Lung (tissue), 12 donors: ENCODE data around the gene NACC2. TPM values are rescaled to one million over a fixed set of nuclear protein-coding genes. Genes with fewer than 3 reads are reported as not detected.

Source experiments
- ATAC-seq: fragments of 200-7000 bp; cut with Tn5 transposase; one replicate; pipeline ENCODE4 v1.9.1; 2020; ENCODE audit warnings: moderate number of reproducible peaks; ENCODE audit not compliant: insufficient read depth, low FRiP score
- DNase-seq, 3 donors: peaks; one replicate each; pipeline ENCODE4 v3.0.0-alpha.2; 2013 to 2017
- H3K27ac ChIP-seq, 2 donors: one replicate each; pipeline ENCODE4 v1.5.1; 2013; ENCODE audit warnings: mild to moderate bottlenecking in 2 of 2, moderate library complexity in 2 of 2, control low read depth in 1 of 2, inconsistent platforms in 1 of 2, low read depth in 1 of 2, low read length in 1 of 2
- H3K27me3 ChIP-seq, 3 donors: one replicate each; pipeline ENCODE4 v1.5.1; 2013; ENCODE audit warnings: low read length in 2 of 3; ENCODE audit not compliant: control insufficient read depth in 3 of 3, insufficient read depth in 3 of 3
- H3K36me3 ChIP-seq, 4 donors: one replicate each; pipeline ENCODE4 v1.5.1; 2013; ENCODE audit warnings: low read length in 4 of 4, mild to moderate bottlenecking in 1 of 4, moderate library complexity in 1 of 4; ENCODE audit not compliant: control insufficient read depth in 4 of 4, insufficient read depth in 4 of 4
- H3K4me1 ChIP-seq, 5 donors: one replicate each; pipeline ENCODE4 v1.5.1; 2013; ENCODE audit warnings: low read length in 5 of 5, mild to moderate bottlenecking in 2 of 5, moderate library complexity in 1 of 5; ENCODE audit not compliant: control insufficient read depth in 5 of 5, insufficient read depth in 5 of 5
- H3K4me3 ChIP-seq: one replicate; pipeline ENCODE4 v1.5.1; 2013; ENCODE audit warnings: mild to moderate bottlenecking, control low read depth, moderate library complexity
- H3K9ac ChIP-seq, 2 donors: one replicate each; pipeline ENCODE4 v1.5.1; 2013; ENCODE audit warnings: low read length in 2 of 2, control low read depth in 1 of 2; ENCODE audit not compliant: insufficient read depth in 1 of 2
- H3K9me3 ChIP-seq, 4 donors: one replicate each; pipeline ENCODE4 v1.5.1; 2013; ENCODE audit warnings: low read length in 3 of 4, mild to moderate bottlenecking in 1 of 4, moderate library complexity in 1 of 4; ENCODE audit not compliant: control insufficient read depth in 4 of 4, insufficient read depth in 3 of 4
- CTCF ChIP-seq: IDR thresholded peaks from 2 replicates; pipeline ENCODE4 v1.5.1; 2012; ENCODE audit warnings: mild to moderate bottlenecking; ENCODE audit errors: control extremely low read depth, extremely low read depth
- WGBS, 2 donors: extraction: QIAGEN DNeasy Blood & Tissue Kit; methylation state at CpG; one replicate each; pipeline ENCODE4 v1.1.7; 2013; 5-methylcytosine and 5-hydroxymethylcytosine counted together
- polyA plus RNA-seq, 2 donors: library from polyadenylated mRNA; stranded (reverse); fragments of 200-250 nt; gene quantifications; one replicate each; pipeline ENCODE4 v1.2.1, GENCODE V29; 2013
- total RNA-seq, 2 donors: library from RNA; depleted of rRNA in 1 of 2; stranded (reverse); fragments of >200 nt in 1 of 2; gene quantifications; one replicate each; pipeline ENCODE4 v1.2.1, GENCODE V29; 2014 to 2021
- donor health status: control.
- donor health status: control.
- donor health status: Bipolar disorder and iron deficiency.
- donor health status: healthy.
- donor health status: DM: yes; HTN: yes; CAD: no.

NACC2 gene
- total and polyA plus RNA-seq, 4 donors, result 5.9 to 32.7 (median 10.5) TPM

- Histone ChIP-seq H3K9me3 (no peaks in the 10 kb centered on the region), H3K27ac (no peak overlapping the region), H3K27me3 (no peaks in the 10 kb centered on the region), H3K4me3 (no peak overlapping the region), H3K4me1 (peaks cover 0 to 20% (median 9%) of the 10 kb centered on the region in 5 donors), H3K36me3 (peaks cover 0 to 4% (median 0%) of the 10 kb centered on the region in 4 donors), H3K9ac (no peak overlapping the region)
- DNase-seq (no peak), ATAC-seq (no peak)
- no peak for TF ChIP-seq CTCF
- WGBS, 2 donors, result 91 to 97% methylated on average over 9 of the region's 9 CpGs
Observed at GRCh38 chr9:136020671-136021070, 74.4 kb downstream of the NACC2 start.

- H3K9me3 ChIP-seq, result no peaks in the 10 kb centered on the region
- no peaks in the 10 kb centered on the region for H3K27me3 ChIP-seq
- DNase-seq (no peak), ATAC-seq (no peak)
- no peak overlapping the region for H3K9ac ChIP-seq
- 90% methylated on average over 16 of the region's 16 CpGs for WGBS, 2 donors
- no peak overlapping the region for H3K27ac ChIP-seq
- TF ChIP-seq CTCF, result no peak
- peaks cover 0 to 4% (median 0%) of the 10 kb centered on the region in 4 donors for H3K36me3 ChIP-seq
- no peak overlapping the region for H3K4me3 ChIP-seq
- H3K4me1 ChIP-seq, result peaks cover 0 to 19% (median 10%) of the 10 kb centered on the region in 5 donors
Observed at GRCh38 chr9:136020206-136020605, 74.9 kb downstream of the NACC2 start.

- DNase-seq (no peak), ATAC-seq (no peak)
- Histone ChIP-seq H3K27me3 (no peaks in the 10 kb centered on the region), H3K27ac (no peak overlapping the region), H3K36me3 (peaks cover 0 to 4% (median 0%) of the 10 kb centered on the region in 4 donors), H3K9ac (no peak overlapping the region), H3K4me3 (no peak overlapping the region), H3K9me3 (no peaks in the 10 kb centered on the region), H3K4me1 (peaks cover 0 to 17% (median 7%) of the 10 kb centered on the region in 5 donors)
- TF ChIP-seq CTCF, result no peak
- WGBS, 2 donors, result 95 to 96% methylated on average over 17 to 19 of the region's 19 CpGs
Observed at GRCh38 chr9:136019681-136020060, 75.4 kb downstream of the NACC2 start.

GRCh38 chr9:136019041-136019680, 75.9 kb downstream of the NACC2 start:
- H3K9ac ChIP-seq, result no peak overlapping the region
- WGBS, 2 donors, result 88 to 91% methylated on average over 28 of the region's 28 CpGs
- H3K36me3 ChIP-seq, result peaks cover 0 to 4% (median 0%) of the 10 kb centered on the region in 4 donors
- H3K27ac ChIP-seq, result no peak overlapping the region
- ATAC-seq, result no peak
- no peaks in the 10 kb centered on the region for H3K9me3 ChIP-seq
- no peak for TF ChIP-seq CTCF
- H3K4me3 ChIP-seq, result no peak overlapping the region
- H3K27me3 ChIP-seq, result no peaks in the 10 kb centered on the region
- DNase-seq, result no peak
- peaks cover 0 to 20% (median 4%) of the 10 kb centered on the region in 5 donors for H3K4me1 ChIP-seq
